Right atrium auricular region (tissue), 2 donors: ENCODE measurements around the gene ZNF366. TPM values are rescaled to one million over a fixed set of nuclear protein-coding genes. Genes with fewer than 3 reads are reported as not detected.
A peak's percentile ranks its signal among the peaks of the same experiment; 100 is the strongest.

ENCODE experiments used
- DNase-seq: peaks from one replicate; pipeline ENCODE4 v3.0.0-alpha.2; 2019; ENCODE audit warnings: low spot score
- H3K27ac ChIP-seq, 2 donors: fragments of 200-600 bp; sonication (generic); 1 replicate in 1 of 2; 2 replicates in 1 of 2; pipeline ENCODE4 v1.5.1; 2016 to 2019
- H3K27me3 ChIP-seq, 2 donors: fragments of 200-600 bp; sonication (generic); one replicate each; pipeline versions ENCODE4 v1.5.1 to v1.6.0; 2017 to 2019
- H3K36me3 ChIP-seq: fragments of 200-600 bp; sonication (generic); one replicate; pipeline ENCODE4 v1.5.1; 2016
- H3K4me1 ChIP-seq, 2 donors: fragments of 200-600 bp; sonication (generic); one replicate each; pipeline versions ENCODE4 v1.5.1 to v1.6.0; 2017 to 2019
- H3K4me3 ChIP-seq, 2 donors: fragments of 200-600 bp; sonication (generic); 1 replicate in 1 of 2; 2 replicates in 1 of 2; pipeline ENCODE4 v1.5.1; 2017 to 2019; ENCODE audit warnings: mild to moderate bottlenecking in 1 of 2, moderate library complexity in 1 of 2
- H3K9me3 ChIP-seq, 2 donors: fragments of 200-600 bp; sonication (generic); one replicate each; pipeline ENCODE4 v1.5.1; 2019
- total RNA-seq, 2 donors: library from RNA; depleted of rRNA; stranded (reverse); fragments of >200 nt; gene quantifications; one replicate each; pipeline ENCODE4 v1.1.0, GENCODE V29; 2016
- TF ChIP-seq, protein P1 (sequence below), 2 donors: fragments of 200-600 bp; sonication (generic); IDR thresholded peaks; one replicate each; pipeline ENCODE4 v1.5.1; 2019; ENCODE audit warnings: antibody characterized with exemption in 2 of 2

The ZNF366 gene
- total RNA-seq, 2 donors from 2014 or later = 4.4 to 9.0 TPM

- Histone ChIP-seq H3K36me3 (no peaks in the 10 kb centered on the region), H3K4me1 (peaks cover 0 to 35% of the 10 kb centered on the region in 2 donors), H3K27ac (peak overlapping the region; percentile 64 to 74), H3K9me3 (no peaks in the 10 kb centered on the region), H3K27me3 (no peaks in the 10 kb centered on the region), H3K4me3 (no peak overlapping the region)
- no peak for DNase-seq
- TF ChIP-seq, protein P1, sequence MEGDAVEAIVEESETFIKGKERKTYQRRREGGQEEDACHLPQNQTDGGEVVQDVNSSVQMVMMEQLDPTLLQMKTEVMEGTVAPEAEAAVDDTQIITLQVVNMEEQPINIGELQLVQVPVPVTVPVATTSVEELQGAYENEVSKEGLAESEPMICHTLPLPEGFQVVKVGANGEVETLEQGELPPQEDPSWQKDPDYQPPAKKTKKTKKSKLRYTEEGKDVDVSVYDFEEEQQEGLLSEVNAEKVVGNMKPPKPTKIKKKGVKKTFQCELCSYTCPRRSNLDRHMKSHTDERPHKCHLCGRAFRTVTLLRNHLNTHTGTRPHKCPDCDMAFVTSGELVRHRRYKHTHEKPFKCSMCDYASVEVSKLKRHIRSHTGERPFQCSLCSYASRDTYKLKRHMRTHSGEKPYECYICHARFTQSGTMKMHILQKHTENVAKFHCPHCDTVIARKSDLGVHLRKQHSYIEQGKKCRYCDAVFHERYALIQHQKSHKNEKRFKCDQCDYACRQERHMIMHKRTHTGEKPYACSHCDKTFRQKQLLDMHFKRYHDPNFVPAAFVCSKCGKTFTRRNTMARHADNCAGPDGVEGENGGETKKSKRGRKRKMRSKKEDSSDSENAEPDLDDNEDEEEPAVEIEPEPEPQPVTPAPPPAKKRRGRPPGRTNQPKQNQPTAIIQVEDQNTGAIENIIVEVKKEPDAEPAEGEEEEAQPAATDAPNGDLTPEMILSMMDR (IDR thresholded peaks at IDR 0.05) = no peak
These were observed 4.2 kb upstream of the ZNF366 start for GRCh38 chr5:72511366-72511765.

DNA sequence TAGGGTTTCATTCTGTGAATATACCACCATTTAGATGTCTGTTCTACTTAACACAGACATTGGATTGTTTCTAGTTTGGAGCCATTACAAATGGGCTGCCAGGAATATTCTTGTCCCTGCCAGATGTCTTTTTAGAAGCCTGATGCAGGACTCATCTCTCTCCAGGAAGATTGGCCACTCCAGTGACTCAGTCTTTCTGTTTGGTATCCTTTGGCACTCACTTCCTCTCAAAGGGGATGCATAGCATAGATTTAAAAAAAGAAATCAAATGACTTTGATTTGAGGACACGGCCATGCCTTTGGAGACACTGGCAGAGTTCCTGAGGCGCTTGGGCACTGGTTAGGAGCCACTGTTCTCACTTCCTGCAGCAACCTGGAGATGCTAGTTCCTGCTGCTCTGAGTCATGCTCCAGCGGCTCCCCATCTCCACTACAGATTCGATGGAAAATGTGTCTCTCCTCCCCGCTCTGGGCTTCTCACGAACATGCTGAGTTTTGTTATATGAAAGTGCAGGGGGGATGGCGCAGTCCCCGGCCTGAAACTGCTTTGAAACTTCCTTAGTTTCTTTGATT, 3.5 kb upstream of the ZNF366 start:
- peak; percentile 76 for DNase-seq
- Histone ChIP-seq H3K27ac (peak overlapping the region; percentile 64 to 74), H3K4me3 (no peak overlapping the region), H3K9me3 (no peaks in the 10 kb centered on the region), H3K4me1 (peaks cover 0 to 35% of the 10 kb centered on the region in 2 donors), H3K27me3 (no peaks in the 10 kb centered on the region), H3K36me3 (no peaks in the 10 kb centered on the region)
- TF ChIP-seq, protein P1 (IDR thresholded peaks at IDR 0.05) = no peak

GRCh38 chr5:72509401-72509800, 2.2 kb upstream of the ZNF366 start:
- H3K4me1 ChIP-seq = peaks cover 0 to 43% of the 10 kb centered on the region in 2 donors

GRCh38 chr5:72508241-72509170, 1.3 kb upstream of the ZNF366 start:
- TF ChIP-seq, protein P1 (IDR thresholded peaks at IDR 0.05) = no peak
- DNase-seq = no peak
- no peak overlapping the region for H3K4me3 ChIP-seq
- peaks cover 0 to 51% of the 10 kb centered on the region in 2 donors for H3K4me1 ChIP-seq
- no peaks in the 10 kb centered on the region for H3K36me3 ChIP-seq
- no peaks in the 10 kb centered on the region for H3K9me3 ChIP-seq
- peak overlapping the region; percentile 64 to 74 for H3K27ac ChIP-seq
- H3K27me3 ChIP-seq = no peaks in the 10 kb centered on the region

More at GRCh38 chr5:72509401-72509800, 2.2 kb upstream of the ZNF366 start:
- no peaks in the 10 kb centered on the region for H3K9me3 ChIP-seq
- H3K4me3 ChIP-seq = no peak overlapping the region
- no peaks in the 10 kb centered on the region for H3K27me3 ChIP-seq
- no peaks in the 10 kb centered on the region for H3K36me3 ChIP-seq
- TF ChIP-seq, protein P1 (IDR thresholded peaks at IDR 0.05) = no peak
- DNase-seq = peak; percentile 88
- peak overlapping the region; percentile 64 to 74 for H3K27ac ChIP-seq

- H3K27me3 ChIP-seq = no peaks in the 10 kb centered on the region
- peak overlapping the region; percentile 64 to 74 for H3K27ac ChIP-seq
- TF ChIP-seq, protein P1 (IDR thresholded peaks at IDR 0.05) = no peak
- DNase-seq = no peak
- no peak overlapping the region for H3K4me3 ChIP-seq
- H3K36me3 ChIP-seq = no peaks in the 10 kb centered on the region
- no peaks in the 10 kb centered on the region for H3K9me3 ChIP-seq
- H3K4me1 ChIP-seq = peaks cover 0 to 55% of the 10 kb centered on the region in 2 donors
These were observed 663 bp upstream of the ZNF366 start for GRCh38 chr5:72507907-72508238.
